ENCODE data around the gene DOK5.

The DOK5 gene

DNA sequence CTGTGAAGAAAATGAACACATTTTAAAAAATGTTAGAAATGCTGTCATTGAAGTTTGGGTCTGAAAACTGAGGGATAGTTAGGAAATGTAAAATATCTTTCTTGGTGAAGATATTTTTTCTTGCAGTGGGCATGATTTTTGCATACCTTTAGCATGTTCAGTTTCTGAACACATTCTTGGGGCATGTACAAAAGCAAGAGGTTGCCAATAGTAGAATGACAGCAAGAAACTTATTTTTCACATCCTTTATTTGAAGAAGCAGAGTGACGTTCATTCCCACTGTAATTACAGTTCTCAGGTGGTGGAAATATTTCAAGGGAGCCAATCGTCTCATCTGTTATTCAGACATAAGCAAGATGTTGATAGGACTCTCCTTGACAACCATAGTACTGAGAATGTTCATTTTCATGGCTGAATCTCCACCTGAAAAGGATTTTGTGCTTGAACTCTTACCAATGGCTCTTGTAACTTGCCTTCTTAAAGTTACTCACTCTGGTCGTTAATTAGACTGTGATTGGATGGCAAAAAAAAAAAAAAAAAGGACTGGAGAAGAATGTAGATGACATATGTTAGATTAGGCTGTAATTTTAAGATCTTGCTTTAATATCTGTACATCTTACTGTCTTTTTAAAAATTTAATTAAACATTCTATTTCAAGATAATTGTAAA is 74.4 kb downstream of the DOK5 start:
- H3K27ac ChIP-seq (ENCODE audit: low read length) = no peak overlapping the region
- no peak for DNase-seq
- H4K20me1 ChIP-seq (ENCODE audit: insufficient read depth, low read length) = no peaks in the 10 kb centered on the region
- H3K4me2 ChIP-seq (ENCODE audit: low read depth, low read length) = no peak overlapping the region
- TF ChIP-seq EZH2phosphoT487 (IDR thresholded peaks at IDR 0.05; ENCODE audit: low read length) = no peak
- TF ChIP-seq EZH2 (optimal IDR thresholded peaks at IDR 0.05; ENCODE audit: low read depth, low read length) = no peak
- TF ChIP-seq, protein P1, sequence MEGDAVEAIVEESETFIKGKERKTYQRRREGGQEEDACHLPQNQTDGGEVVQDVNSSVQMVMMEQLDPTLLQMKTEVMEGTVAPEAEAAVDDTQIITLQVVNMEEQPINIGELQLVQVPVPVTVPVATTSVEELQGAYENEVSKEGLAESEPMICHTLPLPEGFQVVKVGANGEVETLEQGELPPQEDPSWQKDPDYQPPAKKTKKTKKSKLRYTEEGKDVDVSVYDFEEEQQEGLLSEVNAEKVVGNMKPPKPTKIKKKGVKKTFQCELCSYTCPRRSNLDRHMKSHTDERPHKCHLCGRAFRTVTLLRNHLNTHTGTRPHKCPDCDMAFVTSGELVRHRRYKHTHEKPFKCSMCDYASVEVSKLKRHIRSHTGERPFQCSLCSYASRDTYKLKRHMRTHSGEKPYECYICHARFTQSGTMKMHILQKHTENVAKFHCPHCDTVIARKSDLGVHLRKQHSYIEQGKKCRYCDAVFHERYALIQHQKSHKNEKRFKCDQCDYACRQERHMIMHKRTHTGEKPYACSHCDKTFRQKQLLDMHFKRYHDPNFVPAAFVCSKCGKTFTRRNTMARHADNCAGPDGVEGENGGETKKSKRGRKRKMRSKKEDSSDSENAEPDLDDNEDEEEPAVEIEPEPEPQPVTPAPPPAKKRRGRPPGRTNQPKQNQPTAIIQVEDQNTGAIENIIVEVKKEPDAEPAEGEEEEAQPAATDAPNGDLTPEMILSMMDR (IDR thresholded peaks at IDR 0.05; ENCODE audit: low read length) = no peak
- no peak overlapping the region for H3K4me3 ChIP-seq (ENCODE audit: low read length)
- no peaks in the 10 kb centered on the region for H3K36me3 ChIP-seq (replicated peaks; ENCODE audit: insufficient read depth, low read length)
- no peaks in the 10 kb centered on the region for H3K79me2 ChIP-seq (ENCODE audit: low read length)
- H3K4me1 ChIP-seq (ENCODE audit: low read length) = no peaks in the 10 kb centered on the region
- H3K9ac ChIP-seq (ENCODE audit: low read length) = no peak overlapping the region
- H3F3A ChIP-seq (ENCODE audit: insufficient read depth, low read length) = no peaks in the 10 kb centered on the region
- H3K9me3 ChIP-seq (replicated peaks; ENCODE audit: insufficient read depth, low read length) = no peaks in the 10 kb centered on the region
- H3K9me2 ChIP-seq (replicated peaks; ENCODE audit: insufficient read depth, low read length) = no peaks in the 10 kb centered on the region
- no peaks in the 10 kb centered on the region for H3K27me3 ChIP-seq (replicated peaks; ENCODE audit: insufficient read depth, low read length)
- H2AFZ ChIP-seq (ENCODE audit: low read length) = no peak overlapping the region

DNA sequence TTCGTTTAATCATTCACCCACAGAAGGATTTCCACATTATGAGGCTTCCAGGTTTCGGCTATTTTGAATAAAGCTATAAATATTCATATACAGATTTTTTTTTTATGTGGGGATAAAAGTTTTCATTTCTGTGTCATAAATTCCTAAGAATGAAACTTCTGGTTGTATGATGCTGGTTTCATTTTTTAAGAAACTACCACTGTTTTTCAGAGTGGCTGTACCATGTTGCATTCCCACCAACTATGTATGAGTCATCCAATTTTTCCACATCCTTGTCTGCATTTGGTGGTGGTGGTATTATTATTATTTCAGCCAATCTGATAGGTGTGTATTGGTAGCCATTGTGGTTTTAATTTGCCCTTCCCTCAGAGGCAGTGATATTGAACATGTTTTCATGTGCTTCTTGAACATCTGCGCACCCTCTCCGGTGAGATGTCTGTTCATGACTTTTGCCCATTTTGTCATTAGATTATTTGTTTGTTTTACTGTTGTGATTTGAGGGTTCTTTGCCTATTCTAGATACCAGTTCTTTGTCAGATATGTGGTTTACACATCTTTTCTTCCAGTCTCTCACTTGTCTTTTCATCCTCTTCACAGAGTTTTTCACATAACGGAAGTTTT is 75.5 kb downstream of the DOK5 start:
- Histone ChIP-seq H3K4me3 (ENCODE audit: low read length) (no peak overlapping the region), H3K9me3 (replicated peaks; ENCODE audit: insufficient read depth, low read length) (no peaks in the 10 kb centered on the region), H3K9me2 (replicated peaks; ENCODE audit: insufficient read depth, low read length) (no peaks in the 10 kb centered on the region), H3K4me2 (ENCODE audit: low read depth, low read length) (no peak overlapping the region), H3K4me1 (ENCODE audit: low read length) (no peaks in the 10 kb centered on the region), H3K27ac (ENCODE audit: low read length) (no peak overlapping the region), H3K79me2 (ENCODE audit: low read length) (no peaks in the 10 kb centered on the region), H3K9ac (ENCODE audit: low read length) (no peak overlapping the region), H3F3A (ENCODE audit: insufficient read depth, low read length) (no peaks in the 10 kb centered on the region), H4K20me1 (ENCODE audit: insufficient read depth, low read length) (no peaks in the 10 kb centered on the region), H3K27me3 (replicated peaks; ENCODE audit: insufficient read depth, low read length) (no peaks in the 10 kb centered on the region), H3K36me3 (replicated peaks; ENCODE audit: insufficient read depth, low read length) (no peaks in the 10 kb centered on the region), H2AFZ (ENCODE audit: low read length) (no peak overlapping the region)
- TF ChIP-seq EZH2phosphoT487 (IDR thresholded peaks at IDR 0.05; ENCODE audit: low read length) (no peak), EZH2 (optimal IDR thresholded peaks at IDR 0.05; ENCODE audit: low read depth, low read length) (no peak)
- TF ChIP-seq, protein P1 (IDR thresholded peaks at IDR 0.05; ENCODE audit: low read length) = no peak
- DNase-seq = no peak

DNA sequence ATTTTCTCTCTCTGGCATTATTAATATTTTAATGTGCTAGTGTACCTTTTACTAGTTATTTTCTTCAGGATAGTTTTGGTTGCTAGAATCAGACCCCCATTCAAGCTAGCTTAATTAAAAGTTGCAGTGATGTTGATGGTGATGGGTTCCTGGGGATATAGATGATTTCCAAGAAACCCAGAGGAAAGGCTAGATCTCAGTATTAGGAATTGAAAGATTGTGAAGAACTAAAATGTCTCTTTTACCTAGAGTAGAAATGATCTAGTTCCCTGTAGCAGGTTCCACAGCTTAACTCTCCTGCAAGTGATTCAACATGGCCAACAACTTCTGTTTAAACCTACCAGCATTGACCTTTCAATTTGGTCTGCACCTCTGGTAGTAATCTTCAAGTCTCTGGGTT is 78.6 kb downstream of the DOK5 start:
- Histone ChIP-seq H3K9me3 (replicated peaks; ENCODE audit: insufficient read depth, low read length) (no peaks in the 10 kb centered on the region), H3K4me1 (ENCODE audit: low read length) (no peaks in the 10 kb centered on the region), H3K36me3 (replicated peaks; ENCODE audit: insufficient read depth, low read length) (no peaks in the 10 kb centered on the region; the same call in 1 of the 2 replicates), H3K4me3 (ENCODE audit: low read length) (no peak overlapping the region), H3K4me2 (ENCODE audit: low read depth, low read length) (no peak overlapping the region), H3K27ac (ENCODE audit: low read length) (no peak overlapping the region), H3K9ac (ENCODE audit: low read length) (no peak overlapping the region), H2AFZ (ENCODE audit: low read length) (no peak overlapping the region), H3F3A (ENCODE audit: insufficient read depth, low read length) (no peaks in the 10 kb centered on the region), H3K9me2 (replicated peaks; ENCODE audit: insufficient read depth, low read length) (no peaks in the 10 kb centered on the region), H3K79me2 (ENCODE audit: low read length) (no peaks in the 10 kb centered on the region), H3K27me3 (replicated peaks; ENCODE audit: insufficient read depth, low read length) (no peaks in the 10 kb centered on the region), H4K20me1 (ENCODE audit: insufficient read depth, low read length) (no peaks in the 10 kb centered on the region)
- DNase-seq = no peak
- no peak for TF ChIP-seq EZH2phosphoT487 (IDR thresholded peaks at IDR 0.05; ENCODE audit: low read length)
- TF ChIP-seq, protein P1 (IDR thresholded peaks at IDR 0.05; ENCODE audit: low read length) = no peak
- TF ChIP-seq EZH2 (optimal IDR thresholded peaks at IDR 0.05; ENCODE audit: low read depth, low read length) = no peak
